Omental fat pad (tissue), 4 donors: Measurements from ENCODE around the gene PLXDC2. TPM values are rescaled to one million over a fixed set of nuclear protein-coding genes. Genes with fewer than 3 reads are reported as not detected.

Experiments
- ATAC-seq: fragments of 150-250 bp; one replicate; pipeline ENCODE4 v1.9.1; 2016; ENCODE audit warnings: mild to moderate bottlenecking, moderate library complexity; ENCODE audit not compliant: low FRiP score
- DNase-seq: peaks from one replicate; pipeline ENCODE4 v3.0.0-alpha.2; 2019; ENCODE audit warnings: low spot score
- total RNA-seq, 4 donors: library from RNA; depleted of rRNA; stranded (reverse); fragments of >200 nt; gene quantifications; one replicate each; pipeline ENCODE4 v1.1.0, GENCODE V29; 2016
- TF ChIP-seq, protein P1 (sequence below), 3 donors: fragments of 450-650 bp; IDR thresholded peaks; one replicate each; pipeline ENCODE4 v1.5.1; 2016 to 2017; ENCODE audit warnings: antibody characterized with exemption in 3 of 3, mild to moderate bottlenecking in 3 of 3, moderate library complexity in 2 of 3

The PLXDC2 gene
- total RNA-seq, 4 donors from 2014 or later: 54.0 to 79.9 (median 65.9) TPM

DNA sequence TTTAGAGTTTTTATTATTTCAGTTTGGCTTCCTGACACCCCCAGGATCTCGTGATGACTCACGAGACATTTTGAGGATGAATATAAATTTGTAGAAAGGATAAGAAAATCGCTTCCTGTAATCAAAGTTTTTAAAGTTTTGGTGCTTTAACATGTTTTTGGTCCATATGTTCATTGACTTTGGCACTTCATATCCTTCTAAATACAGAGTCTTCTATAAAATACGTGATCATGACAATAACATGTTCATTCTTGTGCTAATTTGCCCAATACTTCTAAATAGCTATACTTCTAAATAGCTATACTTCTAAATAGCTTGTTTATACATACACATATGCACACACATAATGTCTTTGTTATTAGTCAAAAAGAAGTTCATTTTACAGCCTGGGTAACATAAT lies 341.9 kb downstream of the PLXDC2 start:
- TF ChIP-seq, protein P1, sequence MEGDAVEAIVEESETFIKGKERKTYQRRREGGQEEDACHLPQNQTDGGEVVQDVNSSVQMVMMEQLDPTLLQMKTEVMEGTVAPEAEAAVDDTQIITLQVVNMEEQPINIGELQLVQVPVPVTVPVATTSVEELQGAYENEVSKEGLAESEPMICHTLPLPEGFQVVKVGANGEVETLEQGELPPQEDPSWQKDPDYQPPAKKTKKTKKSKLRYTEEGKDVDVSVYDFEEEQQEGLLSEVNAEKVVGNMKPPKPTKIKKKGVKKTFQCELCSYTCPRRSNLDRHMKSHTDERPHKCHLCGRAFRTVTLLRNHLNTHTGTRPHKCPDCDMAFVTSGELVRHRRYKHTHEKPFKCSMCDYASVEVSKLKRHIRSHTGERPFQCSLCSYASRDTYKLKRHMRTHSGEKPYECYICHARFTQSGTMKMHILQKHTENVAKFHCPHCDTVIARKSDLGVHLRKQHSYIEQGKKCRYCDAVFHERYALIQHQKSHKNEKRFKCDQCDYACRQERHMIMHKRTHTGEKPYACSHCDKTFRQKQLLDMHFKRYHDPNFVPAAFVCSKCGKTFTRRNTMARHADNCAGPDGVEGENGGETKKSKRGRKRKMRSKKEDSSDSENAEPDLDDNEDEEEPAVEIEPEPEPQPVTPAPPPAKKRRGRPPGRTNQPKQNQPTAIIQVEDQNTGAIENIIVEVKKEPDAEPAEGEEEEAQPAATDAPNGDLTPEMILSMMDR (IDR thresholded peaks at IDR 0.05): no peak
- ATAC-seq (no peak), DNase-seq (no peak)

DNA sequence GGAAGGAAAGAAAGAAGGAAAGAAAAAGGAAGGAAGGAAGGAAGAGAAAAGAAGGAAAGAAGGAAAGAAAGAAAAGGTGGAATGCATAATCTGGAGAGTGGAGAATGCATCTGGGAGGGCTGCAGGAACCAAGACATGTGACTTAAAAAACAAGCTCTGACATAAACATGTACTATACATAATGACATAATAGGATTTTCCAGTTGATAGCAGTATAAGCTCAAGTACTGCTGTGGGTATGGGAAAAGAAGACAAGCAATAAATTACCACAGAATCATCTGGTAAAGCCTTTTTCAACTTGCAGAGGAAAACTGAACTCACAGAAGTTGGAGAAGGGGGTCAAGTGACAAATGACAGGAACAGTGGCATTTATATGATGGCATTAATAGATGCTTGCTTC lies 345.9 kb downstream of the PLXDC2 start:
- DNase-seq: no peak
- TF ChIP-seq, protein P1 (IDR thresholded peaks at IDR 0.05): no peak
- no peak for ATAC-seq

DNA sequence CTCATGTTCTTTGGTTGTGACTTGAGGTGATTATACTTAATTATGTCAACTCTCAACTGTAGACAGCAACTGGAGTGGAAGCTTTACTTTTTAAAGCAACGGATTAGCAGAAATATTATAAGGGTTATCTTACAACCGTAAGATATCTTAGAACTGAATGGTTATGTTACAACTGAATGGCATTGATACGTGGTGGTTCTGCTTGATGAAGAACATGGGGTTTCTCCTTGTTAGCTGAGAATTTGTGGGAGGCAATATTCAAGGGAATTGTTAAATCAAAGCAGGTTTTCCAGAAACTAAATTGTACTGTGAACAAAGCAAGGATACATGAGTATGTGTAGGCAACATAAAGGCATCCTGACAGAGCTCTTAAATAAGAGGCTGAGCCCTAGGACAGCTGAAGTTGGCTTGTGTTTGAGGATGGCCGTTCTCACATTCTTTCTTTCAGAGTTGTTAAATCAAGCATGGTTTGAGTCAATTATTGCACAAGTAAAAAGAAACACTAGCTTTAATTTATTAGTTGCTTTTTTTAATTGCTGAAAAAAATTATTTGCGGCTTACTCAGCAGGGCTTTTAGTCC lies 350.0 kb downstream of the PLXDC2 start:
- DNase-seq (no peak), ATAC-seq (no peak)
- TF ChIP-seq, protein P1 (IDR thresholded peaks at IDR 0.05): no peak

GRCh38 chr10:20170661-20171060 lies 354.4 kb downstream of the PLXDC2 start:
- TF ChIP-seq, protein P1 (IDR thresholded peaks at IDR 0.05): no peak
- ATAC-seq: no peak

DNA sequence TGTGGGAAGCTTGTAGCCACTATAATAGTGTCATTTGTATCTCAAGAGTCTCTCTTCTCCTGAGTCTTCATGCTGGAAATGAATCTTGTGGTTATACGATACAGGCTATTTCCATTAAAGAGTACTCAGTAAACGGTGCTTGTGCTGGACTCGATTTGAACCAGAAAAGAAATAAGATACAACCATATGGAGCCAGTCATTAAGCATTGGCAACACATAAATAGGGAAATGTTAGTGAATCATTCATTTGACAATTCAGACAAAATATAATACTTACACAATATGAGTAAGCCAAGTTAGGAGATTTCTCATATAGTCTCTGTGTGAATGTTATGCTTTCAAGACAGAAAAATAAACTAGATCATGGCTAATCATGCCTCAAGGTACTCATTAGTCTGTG lies 356.8 kb downstream of the PLXDC2 start:
- TF ChIP-seq, protein P1 (IDR thresholded peaks at IDR 0.05): no peak
- DNase-seq (no peak), ATAC-seq (no peak)

More at GRCh38 chr10:20170661-20171060, 354.4 kb downstream of the PLXDC2 start:
- DNase-seq: no peak

DNA sequence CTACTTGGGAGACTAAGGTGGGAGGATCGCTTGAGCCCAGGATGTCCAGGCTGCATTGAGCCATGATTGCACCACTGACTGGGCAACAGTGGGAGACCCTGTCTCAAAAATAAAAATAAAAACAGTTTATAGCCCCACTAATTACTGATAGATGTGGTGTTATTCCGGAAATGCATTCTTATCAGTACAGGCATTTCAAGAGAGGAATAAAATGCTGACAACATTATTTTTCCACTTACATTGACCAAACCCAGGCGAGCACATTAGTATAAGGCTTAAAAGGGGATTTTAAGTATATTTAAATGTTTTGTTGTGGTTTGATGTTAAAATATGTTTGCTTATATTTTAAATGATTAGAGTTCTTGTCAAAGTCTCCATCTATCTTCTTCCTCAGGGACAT lies 359.5 kb downstream of the PLXDC2 start:
- ATAC-seq: no peak
- no peak for DNase-seq
- TF ChIP-seq, protein P1 (IDR thresholded peaks at IDR 0.05): no peak

DNA sequence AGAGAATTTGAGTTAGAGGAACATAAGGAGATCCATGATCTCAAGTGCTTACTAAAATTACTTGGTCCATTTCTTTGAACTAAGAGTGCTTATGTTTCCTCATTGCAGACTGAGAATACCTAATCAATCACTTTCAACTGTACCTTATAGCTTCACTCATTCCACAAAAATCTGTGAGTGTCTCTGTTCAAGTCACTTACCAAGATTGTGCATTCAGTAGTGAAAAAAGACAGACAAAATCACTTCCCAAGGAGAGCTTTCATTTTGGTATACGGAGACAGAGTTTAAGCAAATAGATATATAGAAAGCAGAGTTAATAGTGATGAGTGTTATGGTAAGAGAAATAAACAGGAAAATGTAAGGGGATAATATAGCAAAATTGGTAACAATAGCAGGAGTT lies 364.5 kb downstream of the PLXDC2 start:
- no peak for DNase-seq
- TF ChIP-seq, protein P1 (IDR thresholded peaks at IDR 0.05): no peak
- ATAC-seq: no peak
